Stimulated activated CD4-positive, alpha-beta T cell treated with anti-CD3 and anti-CD28 coated beads, Interleukin-1b, Interleukin-23, amount 100 ng/mL, for 48 hours (primary cell): ENCODE measurements around the gene COBL.

Experiments
- DNase-seq: peaks from one replicate; pipeline ENCODE4 v3.0.0-alpha.2; 2020

COBL gene

GRCh38 chr7:51034521-51035264, 281.9 kb downstream of the COBL start:
- no peak for DNase-seq

DNA sequence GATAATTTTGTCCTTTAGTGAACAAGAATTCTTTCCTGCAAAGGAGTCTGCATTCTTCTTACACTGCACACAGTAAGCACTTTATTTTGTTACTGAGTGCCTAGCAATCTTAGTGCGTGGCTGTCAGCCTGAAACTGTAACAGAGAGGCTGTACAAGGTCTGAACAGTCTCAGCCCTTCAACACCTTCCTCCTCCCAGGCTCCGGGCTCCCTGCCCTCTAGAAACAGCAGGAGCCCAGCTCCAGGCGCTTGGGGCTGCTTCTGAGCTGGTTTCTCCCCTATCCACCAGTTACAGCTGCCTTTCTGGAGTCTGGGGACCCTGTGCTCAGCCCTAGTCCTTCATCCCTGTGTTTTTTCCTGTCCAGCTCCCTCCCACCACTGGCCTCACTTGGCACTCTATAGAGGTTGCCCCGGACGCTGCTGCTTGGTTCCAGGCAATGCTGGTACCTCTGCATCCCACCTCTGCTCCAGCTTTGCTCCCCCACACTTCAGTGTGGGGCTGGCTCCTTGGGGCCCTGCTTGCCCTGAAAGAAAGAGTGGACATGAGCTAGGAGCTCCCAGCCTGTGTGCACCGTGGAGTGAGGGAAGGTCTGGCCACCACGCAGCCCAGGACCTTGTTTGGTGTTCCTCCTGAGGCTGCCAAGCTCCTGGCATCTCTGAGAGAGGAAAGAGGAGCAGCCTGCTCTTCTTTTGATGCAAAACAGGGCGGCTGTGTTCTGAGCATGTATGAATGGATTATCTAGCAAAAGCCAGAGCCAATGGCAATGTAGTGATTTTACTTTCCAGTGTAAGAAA, 282.7 kb downstream of the COBL start:
- DNase-seq, result no peak

DNA sequence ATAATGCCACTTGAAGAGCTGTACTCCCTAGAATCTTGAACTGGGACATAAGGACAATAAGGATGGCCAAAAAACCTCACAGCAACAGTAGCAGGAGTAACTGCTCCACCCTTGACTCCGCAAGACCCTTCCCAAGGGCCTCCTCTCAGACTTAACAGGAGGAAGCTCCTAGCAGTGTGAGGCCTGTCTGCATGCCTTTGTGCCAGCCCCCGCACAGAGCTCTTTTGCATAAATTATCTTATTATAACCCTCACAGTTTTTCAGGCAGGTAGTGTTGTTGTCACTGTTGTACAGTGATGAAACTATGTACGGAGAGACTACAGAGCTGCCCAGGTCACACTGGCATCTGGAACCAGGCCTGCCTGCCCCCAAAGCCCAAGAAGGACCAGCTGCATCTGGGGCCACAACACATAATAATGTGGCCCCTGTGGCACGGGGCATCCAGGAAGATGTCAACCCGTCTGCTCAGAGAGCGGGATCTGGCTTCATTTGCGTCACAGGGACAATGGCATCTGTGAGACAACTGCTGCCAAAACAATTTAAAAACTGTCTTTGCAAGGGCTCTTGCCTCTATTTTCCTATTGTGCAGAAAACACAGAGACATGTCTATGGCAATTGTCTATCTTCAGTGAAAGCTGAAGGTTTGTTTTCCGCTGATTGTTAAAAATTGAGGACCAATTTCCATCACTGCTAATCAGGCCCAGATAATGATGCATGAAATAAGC, 284.7 kb downstream of the COBL start:
- DNase-seq, result no peak

- no peak for DNase-seq
Observed at GRCh38 chr7:51031216-51031615, 285.4 kb downstream of the COBL start.

DNA sequence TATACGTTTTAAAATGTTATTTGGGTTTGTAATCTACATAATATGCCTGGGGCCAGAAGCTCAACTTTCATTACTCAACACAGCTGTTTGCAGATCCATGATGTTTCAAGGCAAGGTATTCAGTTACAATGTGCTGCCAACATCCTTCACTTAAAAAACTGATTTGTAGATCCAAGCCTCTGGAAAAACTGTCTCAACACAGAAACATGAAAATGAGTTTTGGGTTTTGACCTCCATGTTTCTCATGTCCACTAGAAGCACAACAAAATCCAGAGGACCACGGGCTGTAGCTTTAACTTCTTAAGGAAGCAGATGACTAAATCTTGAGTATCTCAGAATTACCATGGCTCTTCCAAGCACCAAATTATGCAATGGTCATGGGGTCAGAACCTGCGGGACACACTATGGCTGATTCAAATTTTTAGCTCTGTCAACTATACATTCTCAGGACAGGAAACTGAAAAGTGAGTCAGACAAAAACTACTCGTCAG, 286.9 kb downstream of the COBL start:
- no peak for DNase-seq

DNA sequence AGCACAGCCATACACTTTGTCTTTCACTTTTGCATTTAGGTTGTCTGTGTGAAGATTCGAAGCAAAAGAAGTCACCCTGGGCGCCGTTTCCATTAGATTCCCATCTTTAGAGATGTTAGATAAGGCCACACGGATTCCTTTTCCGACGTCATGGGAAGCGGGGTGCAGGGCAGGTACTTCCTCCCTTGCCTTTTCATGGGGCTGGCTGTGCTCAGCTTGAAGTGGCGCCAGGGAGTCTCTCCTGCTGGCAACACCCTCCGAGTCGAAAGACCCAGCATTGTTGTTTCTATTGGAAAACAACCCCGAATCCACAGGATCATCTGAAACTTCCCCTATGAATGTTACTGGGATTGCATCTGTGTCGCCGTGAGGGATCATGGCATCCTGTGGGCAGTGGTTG, 287.5 kb downstream of the COBL start:
- DNase-seq, result no peak

DNA sequence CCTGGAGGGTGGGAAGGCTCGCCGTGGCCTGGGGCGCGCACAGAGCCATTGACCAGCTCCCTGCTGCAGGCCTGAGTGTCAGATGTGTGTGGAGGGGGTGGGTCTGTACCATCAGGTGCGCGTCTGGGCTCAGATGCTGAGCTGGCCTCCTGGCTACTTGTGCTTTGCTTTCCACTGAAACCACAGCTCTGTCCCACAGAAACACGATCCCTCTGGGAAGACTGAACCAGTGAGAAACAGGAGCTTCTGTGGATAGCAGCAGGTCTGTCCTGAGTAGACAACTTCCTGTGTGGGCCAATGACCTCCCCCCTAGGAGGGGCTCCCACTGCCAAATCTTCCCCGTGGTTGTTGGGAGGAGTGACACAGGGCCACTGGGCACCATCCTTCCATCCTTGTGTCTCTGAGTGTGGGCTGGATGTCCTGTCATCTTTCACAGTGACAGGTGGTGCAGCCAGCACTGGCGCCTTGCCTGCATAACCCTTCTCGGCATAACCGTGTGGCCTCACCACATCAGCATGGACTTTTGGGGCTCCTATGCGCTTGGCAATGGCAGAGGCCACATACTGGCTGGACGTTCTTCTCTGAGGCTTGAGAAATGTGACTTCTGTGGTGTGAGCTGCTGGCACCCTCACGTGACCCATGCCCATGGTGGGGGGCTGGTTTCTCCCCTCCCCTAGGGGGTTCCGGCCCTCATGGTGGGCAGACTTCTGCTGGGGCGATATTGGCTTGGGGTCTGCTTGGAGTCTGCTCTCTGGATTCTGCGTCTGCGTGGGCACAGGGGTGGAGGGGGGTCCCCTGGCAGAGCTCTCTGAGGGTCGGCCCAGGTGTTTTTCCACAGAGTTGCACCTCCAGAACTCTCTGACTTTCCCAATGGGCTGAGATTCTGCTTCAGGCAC, 288.4 kb downstream of the COBL start:
- no peak for DNase-seq

- DNase-seq, result no peak
Observed at GRCh38 chr7:51027106-51027934, 289.3 kb downstream of the COBL start.

DNA sequence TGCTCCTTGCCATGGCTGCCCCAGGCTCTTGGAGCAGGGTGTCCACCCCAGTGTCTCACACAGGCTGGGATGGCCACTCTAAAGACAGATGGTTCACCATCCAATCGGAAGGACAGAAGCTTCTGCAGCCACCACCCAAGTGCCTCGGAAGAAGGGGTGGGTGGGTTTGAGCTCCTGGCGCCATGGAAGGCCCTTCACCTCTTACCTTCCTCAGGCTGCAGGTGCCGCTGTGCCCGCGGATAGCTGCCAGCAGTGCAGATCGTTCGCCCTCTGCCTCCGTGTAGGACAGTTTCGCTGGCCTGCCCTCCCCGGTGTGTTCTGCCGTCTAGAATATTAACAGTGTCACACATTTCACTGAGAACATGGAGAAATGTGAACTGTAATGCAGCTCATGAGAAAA, 290.3 kb downstream of the COBL start:
- DNase-seq, result no peak

GRCh38 chr7:51025668-51026067, 290.9 kb downstream of the COBL start:
- DNase-seq, result no peak

DNA sequence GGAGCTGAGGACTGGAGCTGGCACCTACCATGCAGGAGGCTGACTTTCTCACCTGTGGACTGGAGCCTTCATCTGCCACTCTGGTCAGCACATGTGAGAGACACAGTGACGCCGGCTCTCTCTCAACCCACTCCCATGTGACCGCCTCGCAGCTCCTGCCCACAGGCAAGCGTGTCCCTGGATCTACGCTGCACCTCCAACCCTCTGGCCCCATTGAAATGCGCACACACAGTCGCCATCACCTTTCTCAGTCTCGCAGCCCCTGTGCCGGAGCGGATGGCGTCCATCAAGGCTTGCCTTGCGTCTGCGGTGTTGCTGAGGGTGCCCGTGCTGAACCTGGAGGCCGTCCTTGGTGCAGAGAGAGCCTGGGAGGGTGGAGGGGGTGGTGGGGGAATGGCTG, 291.7 kb downstream of the COBL start:
- no peak for DNase-seq

- no peak for DNase-seq
Observed at GRCh38 chr7:51023547-51023946, 293.1 kb downstream of the COBL start.

DNA sequence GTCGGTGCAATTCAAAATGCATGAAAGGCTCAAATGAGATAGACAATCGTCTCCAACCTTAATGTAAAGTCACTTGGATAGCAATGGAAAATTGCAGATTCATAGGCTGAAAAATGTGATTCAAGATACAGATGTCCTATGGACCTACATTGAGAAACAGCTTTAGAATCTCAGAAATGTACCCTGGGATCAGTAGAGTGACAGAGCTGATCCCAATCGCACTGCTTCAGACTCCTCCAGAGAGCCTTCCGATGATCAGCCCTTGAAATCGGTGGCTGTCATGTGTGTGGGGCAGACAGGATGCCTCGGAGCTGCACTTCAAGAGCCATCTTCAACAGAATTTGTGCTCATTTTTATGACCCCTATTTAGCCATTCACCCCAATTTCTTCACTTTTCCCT, 293.8 kb downstream of the COBL start:
- no peak for DNase-seq

DNA sequence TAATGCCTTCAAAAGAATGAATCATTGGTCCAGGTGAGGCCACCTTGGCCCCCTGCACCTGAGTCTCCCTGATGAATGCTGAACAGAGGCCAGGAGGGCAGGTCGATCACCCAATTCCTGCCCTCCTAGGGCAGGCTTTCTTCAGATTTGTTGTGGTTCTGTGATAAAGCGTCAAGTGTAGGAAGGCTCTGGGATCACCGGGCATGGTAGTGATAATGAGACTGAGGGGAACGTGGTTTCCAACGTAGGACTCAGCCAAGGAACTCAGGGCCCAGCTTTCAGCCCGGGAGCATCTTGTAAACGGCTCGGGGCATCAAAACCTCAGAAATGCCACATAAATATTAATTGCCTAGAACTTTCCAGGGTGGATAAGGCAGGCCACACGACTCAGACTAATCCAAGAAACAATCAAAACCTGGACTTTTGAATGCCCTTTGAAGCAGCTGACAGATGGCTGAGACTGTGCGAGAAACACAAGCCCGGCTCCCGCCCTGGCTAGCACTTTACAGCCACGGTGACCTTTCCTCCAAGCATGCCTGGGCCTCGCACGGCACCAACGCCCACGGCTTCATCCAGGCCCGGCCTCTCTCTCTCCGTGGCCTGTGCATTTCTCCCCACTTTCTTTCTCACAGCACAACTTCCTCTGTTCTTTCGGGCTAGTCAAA, 294.6 kb downstream of the COBL start:
- no peak for DNase-seq

GRCh38 chr7:51020944-51021343, 295.7 kb downstream of the COBL start:
- DNase-seq, result no peak

- no peak for DNase-seq
Observed at GRCh38 chr7:51019891-51020870, 296.4 kb downstream of the COBL start.

- no peak for DNase-seq
Observed at GRCh38 chr7:51019191-51019844, 297.3 kb downstream of the COBL start.

GRCh38 chr7:51017576-51018535, 298.8 kb downstream of the COBL start:
- no peak for DNase-seq
